Activated T-helper 2 cell treated with anti-CD3 and anti-CD28 coated beads, Interferon-gamma antibody, Interleukin-2, Interleukin-4, amounts not matched to agents 10 μg/mL and 5 μg/mL and 100 μg/mL, durations not matched to agents 14 hours and 24 hours and 36 hours (primary cell): ENCODE results near the gene SRRM1. TPM values are rescaled to one million over a fixed set of nuclear protein-coding genes. Genes with fewer than 3 reads are reported as not detected.
"Not testable (repeated sequence)": the region's sequence is repeated elsewhere in the genome, so short reads cannot be mapped to it uniquely, and the experiment has no call there.

ENCODE experiments used
- DNase-seq: peaks from one replicate; pipeline ENCODE4 v3.0.0; 2021; ENCODE audit warnings: low spot score
- H3K27ac Mint-ChIP-seq: one replicate; pipeline ENCODE4 v1.8.0; 2021; ENCODE audit warnings: mixed read lengths
- H3K27me3 Mint-ChIP-seq: one replicate; pipeline ENCODE4 v1.8.0; 2021; ENCODE audit warnings: low read depth, mixed read lengths
- H3K36me3 Mint-ChIP-seq: one replicate; pipeline ENCODE4 v1.8.0; 2021; ENCODE audit warnings: low read depth, mixed read lengths
- H3K4me1 Mint-ChIP-seq: one replicate; pipeline ENCODE4 v1.8.0; 2021; ENCODE audit warnings: low read depth, mixed read lengths
- H3K4me3 Mint-ChIP-seq: one replicate; pipeline ENCODE4 v1.8.0; 2021; ENCODE audit warnings: low read depth, mild to moderate bottlenecking, moderate library complexity, mixed read lengths
- H3K9me3 Mint-ChIP-seq: one replicate; pipeline ENCODE4 v1.8.0; 2021; ENCODE audit warnings: mixed read lengths
- intact Hi-C: fragments of 100-400 bp; cut with micrococcal nuclease; formaldehyde crosslinking; loops from one replicate; pipeline ENCODE4 v1.15.1; 2023
- total RNA-seq: library from RNA; stranded (reverse); gene quantifications from 2 replicates; pipeline ENCODE4 v1.2.3, GENCODE V29; 2022

The SRRM1 gene
- total RNA-seq, 1 donor from 2014 or later, result 223 TPM

DNA sequence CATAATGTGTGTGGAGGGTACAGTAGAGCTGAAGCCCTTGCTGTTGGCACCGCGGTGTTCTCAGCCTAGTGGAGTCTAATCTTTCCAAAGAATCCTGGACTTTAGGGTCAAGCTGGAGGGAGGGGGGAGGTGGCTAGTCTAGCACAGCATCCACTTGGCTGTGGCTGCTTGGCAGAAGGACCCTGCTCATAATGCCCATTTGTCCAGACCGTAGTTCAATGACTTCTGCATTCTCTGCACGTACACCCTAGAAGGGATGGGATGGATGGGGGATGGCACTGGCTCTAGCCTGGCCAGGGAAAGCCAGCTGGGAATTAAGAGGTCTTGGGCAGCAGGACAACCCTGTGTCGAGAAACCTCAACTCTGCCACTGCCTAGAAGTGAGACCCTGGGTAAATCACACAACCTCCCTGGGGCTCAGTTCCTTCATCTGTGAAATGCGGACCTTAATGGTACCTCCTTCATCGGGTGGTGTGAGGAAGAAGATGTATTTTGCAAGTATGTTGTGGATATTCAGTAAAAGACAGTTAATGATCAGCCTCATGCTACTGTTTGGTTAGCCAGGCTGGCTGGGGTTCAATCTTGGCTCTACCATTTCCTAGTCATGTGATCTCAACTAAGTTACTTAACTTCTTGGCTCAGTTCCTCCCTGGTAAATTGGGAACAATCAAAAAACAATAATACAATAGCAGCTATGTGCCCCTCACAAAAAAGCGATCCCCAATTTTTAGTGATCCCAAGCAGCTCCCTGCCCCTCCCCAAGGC lies 75.0 kb downstream of the SRRM1 start:
- intact Hi-C loops, result no loop called here
- Mint-ChIP-seq H3K4me3 (no peak overlapping the region), H3K9me3 (no peaks in the 10 kb centered on the region), H3K27me3 (no peaks in the 10 kb centered on the region), H3K4me1 (peaks cover 14% of the 10 kb centered on the region), H3K27ac (no peak overlapping the region), H3K36me3 (no peaks in the 10 kb centered on the region)
- no peak for DNase-seq

DNA sequence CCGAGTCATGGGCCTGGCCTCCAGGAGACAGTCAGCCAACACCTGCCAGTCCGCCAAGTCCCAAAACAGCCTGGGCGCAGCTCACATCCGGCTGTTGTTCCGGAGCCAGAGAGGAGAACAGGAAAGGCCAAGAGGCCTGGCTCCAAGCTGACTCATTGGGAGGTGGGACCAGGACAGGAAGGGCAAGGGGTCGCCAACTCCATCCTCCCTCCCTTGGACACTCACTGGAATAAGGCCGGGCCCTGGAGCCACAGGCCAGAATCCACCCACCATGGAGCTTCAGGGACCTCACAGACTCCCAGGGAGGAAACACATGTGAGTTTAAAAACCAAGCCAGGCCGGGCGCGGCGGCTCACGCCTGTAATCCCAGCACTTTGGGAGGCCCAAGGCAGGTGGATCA lies 77.0 kb downstream of the SRRM1 start:
- no peak for DNase-seq
- H3K9me3 Mint-ChIP-seq, result no peaks in the 10 kb centered on the region
- H3K27me3 Mint-ChIP-seq, result no peaks in the 10 kb centered on the region
- intact Hi-C loops, result no loop called here
- H3K27ac Mint-ChIP-seq, result no peak overlapping the region
- H3K4me3 Mint-ChIP-seq, result no peak overlapping the region
- H3K36me3 Mint-ChIP-seq, result no peaks in the 10 kb centered on the region
- H3K4me1 Mint-ChIP-seq, result peaks cover 10% of the 10 kb centered on the region

DNA sequence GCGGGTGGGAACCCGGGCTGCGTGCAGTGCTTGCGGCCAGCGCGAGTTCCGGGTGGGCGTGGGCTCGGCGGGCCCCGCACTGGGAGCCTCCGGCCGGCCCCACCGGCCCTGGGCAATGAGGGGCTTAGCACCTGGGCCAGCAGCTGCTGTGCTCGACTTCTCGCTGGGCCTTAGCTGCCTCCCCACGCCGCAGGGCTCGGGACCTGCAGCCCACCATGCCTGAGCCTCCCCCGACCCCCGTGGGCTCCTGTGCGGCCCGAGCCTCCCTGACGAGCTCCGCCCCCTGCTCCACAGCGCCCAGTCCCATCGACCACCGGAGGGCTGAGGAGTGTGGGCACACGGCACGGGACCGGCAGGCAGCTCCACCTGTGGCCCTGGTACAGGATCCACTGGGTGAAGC lies 78.4 kb downstream of the SRRM1 start:
- no peak for DNase-seq
- Mint-ChIP-seq H3K27ac (no peak overlapping the region), H3K9me3 (no peaks in the 10 kb centered on the region), H3K36me3 (no peaks in the 10 kb centered on the region), H3K4me1 (peaks cover 6% of the 10 kb centered on the region), H3K4me3 (no peak overlapping the region), H3K27me3 (no peaks in the 10 kb centered on the region)
- intact Hi-C loops, result no loop called here

DNA sequence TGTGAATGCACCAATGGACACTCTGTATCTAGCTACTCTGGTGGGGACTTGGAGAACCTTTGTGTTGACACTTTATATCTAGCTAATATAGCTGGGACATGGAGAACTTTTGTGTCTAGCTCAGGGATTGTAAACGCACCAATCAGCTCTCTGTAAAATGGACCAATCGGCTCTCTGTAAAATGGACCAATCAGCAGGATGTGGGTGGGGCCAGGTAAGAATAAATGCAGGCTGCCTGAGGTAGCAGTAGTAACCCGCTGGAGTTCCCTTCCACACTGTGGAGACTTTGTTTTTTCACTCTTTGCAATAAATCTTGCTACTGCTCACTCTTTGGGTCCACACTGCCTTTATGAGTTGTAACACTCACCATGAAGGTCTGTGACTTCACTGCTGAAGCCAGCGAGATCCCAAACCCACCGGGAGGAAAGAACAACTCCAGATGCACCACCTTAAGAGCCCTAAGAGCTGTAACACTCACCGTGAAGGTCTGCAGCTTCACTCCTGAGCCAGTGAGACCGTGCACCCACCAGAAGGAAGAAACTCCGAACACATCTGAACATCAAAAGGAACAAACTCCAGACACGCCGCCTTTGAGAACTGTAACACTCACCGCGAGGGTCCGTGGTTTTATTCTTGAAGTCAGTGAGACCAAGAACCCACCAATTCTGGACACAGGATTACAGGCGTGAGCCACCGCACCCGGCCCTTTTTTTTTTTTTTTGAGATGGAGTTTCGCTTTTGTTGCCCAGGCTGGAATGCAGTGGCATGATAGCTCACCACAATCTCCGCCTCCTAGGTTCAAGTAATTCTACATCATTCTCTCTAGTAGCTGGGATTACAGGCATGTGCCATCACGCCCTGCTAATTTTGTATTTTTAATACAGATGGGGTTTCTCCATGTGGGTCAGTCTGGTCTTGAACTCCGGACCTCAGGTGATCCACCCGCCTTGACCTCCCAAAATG lies 79.3 kb downstream of the SRRM1 start:
- H3K27me3 Mint-ChIP-seq, H3K4me1 Mint-ChIP-seq, intact Hi-C loops, H3K9me3 Mint-ChIP-seq, H3K36me3 Mint-ChIP-seq, H3K27ac Mint-ChIP-seq, DNase-seq: not testable (repeated sequence)
- peak overlapping the region; percentile 72 for H3K4me3 Mint-ChIP-seq

Other genes starting within 250 kb of the SRRM1 start
- gene STPG1, start 229.5 kb upstream of the SRRM1 start, total RNA-seq, result 4.9 and 6.0 TPM in 2 replicates
- 24.6 and 28.6 TPM in 2 replicates for gene NIPAL3, start 227.5 kb upstream of the SRRM1 start, total RNA-seq
- gene RCAN3, start 140.5 kb upstream of the SRRM1 start, total RNA-seq, result 31.9 and 33.8 TPM in 2 replicates
- gene NCMAP, start 87.2 kb upstream of the SRRM1 start, total RNA-seq, result not detected in 2 replicates
- gene CLIC4, start 102.1 kb downstream of the SRRM1 start, total RNA-seq, result 17.9 and 18.2 TPM in 2 replicates